PC-3 (cell line): ENCODE measurements around the gene NAB1. TPM values are rescaled to one million over a fixed set of nuclear protein-coding genes. Genes with fewer than 3 reads are reported as not detected.

Source experiments
- ATAC-seq: fragments of 200-7000 bp; cut with Tn5 transposase; 2 replicates; pipeline ENCODE4 v1.9.1; 2020; ENCODE audit warnings: mild to moderate bottlenecking, moderate library complexity
- BruUV-seq: library from RNA; stranded (reverse); fragments of 400-500 nt; replicated peaks from 2 replicates; lab custom pipeline; 2021; lab: Mats Ljungman, UMichigan
- CTCF ChIA-PET: fragments of 300-600 bp; sonication (Branson Sonifier 250); formaldehyde crosslinking; loops from one replicate; lab custom pipeline; 2022; ENCODE audit warnings: antibody characterized with exemption; lab: Charles Lee
- POLR2A ChIA-PET: fragments of 300-600 bp; sonication (Branson Sonifier 250); formaldehyde crosslinking; loops from one replicate; lab custom pipeline; 2022; ENCODE audit warnings: antibody characterized with exemption; ENCODE audit not compliant: unreplicated experiment; lab: Charles Lee
- DNase-seq: peaks from one replicate; pipeline ENCODE4 v3.0.0-alpha.2; 2015
- H2AFZ ChIP-seq: fragments of 300-600 bp; sonication (generic); 2 replicates; pipeline ENCODE4 v1.6.0; 2016; ENCODE audit warnings: antibody characterized with exemption, low read length
- H3F3A ChIP-seq: fragments of 300-600 bp; sonication (generic); one replicate; pipeline ENCODE4 v1.6.0; 2017; ENCODE audit warnings: antibody characterized with exemption, low read length, control low read depth, mild to moderate bottlenecking; ENCODE audit not compliant: unreplicated experiment
- H3K27ac ChIP-seq: fragments of 300-600 bp; sonication (generic); 2 replicates; pipeline ENCODE4 v1.5.1; 2016; ENCODE audit warnings: mild to moderate bottlenecking, low read length
- H3K27me3 ChIP-seq: fragments of 300-600 bp; sonication (generic); 2 replicates; pipeline ENCODE4 v1.6.1; 2016; ENCODE audit warnings: low read length, mixed read lengths
- H3K36me3 ChIP-seq: fragments of 300-600 bp; sonication (generic); 2 replicates; pipeline ENCODE4 v1.6.1; 2016; ENCODE audit warnings: low read depth, mixed run types, low read length, mixed read lengths
- H3K4me1 ChIP-seq: fragments of 300-600 bp; sonication (generic); 2 replicates; pipeline ENCODE4 v1.5.1; 2016; ENCODE audit warnings: low read length; ENCODE audit not compliant: insufficient read depth
- H3K4me2 ChIP-seq: fragments of 300-600 bp; sonication (generic); 2 replicates; pipeline ENCODE4 v1.6.0; 2016; ENCODE audit warnings: low read length
- H3K4me3 ChIP-seq: fragments of 300-600 bp; sonication (generic); 2 replicates; pipeline ENCODE4 v1.5.1; 2016; ENCODE audit warnings: mild to moderate bottlenecking, low read length, mixed read lengths
- H3K79me2 ChIP-seq: fragments of 300-600 bp; sonication (generic); 2 replicates; pipeline ENCODE4 v1.6.1; 2017; ENCODE audit warnings: low read length, mixed read lengths
- H3K9ac ChIP-seq: fragments of 300-600 bp; sonication (generic); 2 replicates; pipeline ENCODE4 v1.6.0; 2016; ENCODE audit warnings: mild to moderate bottlenecking, low read length
- H3K9me2 ChIP-seq: fragments of 300-600 bp; sonication (generic); replicated peaks from 2 replicates; pipeline ENCODE4 v1.6.1; 2016; ENCODE audit warnings: mixed run types, low read length, mixed read lengths
- H3K9me3 ChIP-seq: fragments of 300-600 bp; sonication (generic); 2 replicates; pipeline ENCODE4 v1.6.1; 2016; ENCODE audit warnings: low read length, mixed read lengths
- H4K20me1 ChIP-seq: fragments of 300-600 bp; sonication (generic); 2 replicates; pipeline ENCODE4 v1.6.1; 2016; ENCODE audit warnings: low read length, mixed read lengths
- CTCF ChIP-seq: fragments of 300-600 bp; sonication (generic); conservative IDR thresholded peaks from 2 replicates; pipeline ENCODE4 v1.5.1; 2017; ENCODE audit warnings: antibody characterized with exemption, low read depth, mild to moderate bottlenecking, low read length
- EZH2 ChIP-seq: fragments of 300-600 bp; sonication (generic); IDR thresholded peaks from one replicate; pipeline ENCODE4 v1.6.1; 2017; ENCODE audit warnings: antibody characterized with exemption, mild to moderate bottlenecking, low read length; ENCODE audit not compliant: unreplicated experiment
- EZH2phosphoT487 ChIP-seq: fragments of 300-600 bp; sonication (generic); IDR thresholded peaks from 2 replicates; pipeline ENCODE4 v1.6.1; 2018; ENCODE audit warnings: mild to moderate bottlenecking, antibody characterized with exemption, low read length, borderline replicate concordance
- intact Hi-C: fragments of 100-400 bp; cut with micrococcal nuclease; formaldehyde crosslinking; loops from 2 replicates; pipeline ENCODE4 v1.9.0; 2023
- total RNA-seq: library from RNA; depleted of rRNA; stranded (reverse); fragments of >200 nt; gene quantifications from 2 replicates; pipeline ENCODE4 v1.2.3, GENCODE V29; 2014

Gene NAB1
- total RNA-seq, 1 experiment from 2014 or later: 23.1 TPM

- CTCF ChIA-PET: no interaction called here
- no peaks in the 10 kb centered on the region for H3F3A ChIP-seq
- no TSS peak for BruUV-seq
- POLR2A ChIA-PET: no interaction called here
- intact Hi-C loops: no loop called here
- no peaks in the 10 kb centered on the region for H3K79me2 ChIP-seq
- no peak overlapping the region for H3K9ac ChIP-seq
- no peak overlapping the region for H3K27ac ChIP-seq
- H3K4me3 ChIP-seq: no peak overlapping the region
- H3K9me3 ChIP-seq: no peaks in the 10 kb centered on the region
- H3K4me1 ChIP-seq: no peaks in the 10 kb centered on the region
- no peaks in the 10 kb centered on the region for H3K36me3 ChIP-seq
- no peak for ATAC-seq
- no peaks in the 10 kb centered on the region for H3K9me2 ChIP-seq
- no peak for DNase-seq
- TF ChIP-seq CTCF (no peak), EZH2 (no peak), EZH2phosphoT487 (no peak)
- H3K27me3 ChIP-seq: no peaks in the 10 kb centered on the region
- no peak overlapping the region for H2AFZ ChIP-seq
- no peak overlapping the region for H3K4me2 ChIP-seq
- H4K20me1 ChIP-seq: no peaks in the 10 kb centered on the region
Measured at GRCh38 chr2:190696792-190697398, 48.0 kb downstream of the NAB1 start.

- Histone ChIP-seq H3K27ac (no peak overlapping the region), H3K9ac (no peak overlapping the region), H3K79me2 (no peaks in the 10 kb centered on the region), H3K9me2 (no peaks in the 10 kb centered on the region), H3K27me3 (no peaks in the 10 kb centered on the region), H3K9me3 (no peaks in the 10 kb centered on the region), H3K4me3 (no peak overlapping the region), H3F3A (no peaks in the 10 kb centered on the region), H3K4me2 (no peak overlapping the region), H3K36me3 (no peaks in the 10 kb centered on the region), H4K20me1 (no peaks in the 10 kb centered on the region), H3K4me1 (no peaks in the 10 kb centered on the region), H2AFZ (no peak overlapping the region)
- ATAC-seq (no peak), DNase-seq (no peak)
- ChIA-PET CTCF (no interaction called here), POLR2A (no interaction called here)
- BruUV-seq: no TSS peak
- intact Hi-C loops: no loop called here
- TF ChIP-seq EZH2 (no peak), EZH2phosphoT487 (no peak)
Measured at GRCh38 chr2:190697421-190697820, 48.5 kb downstream of the NAB1 start.

GRCh38 chr2:190698895-190699294 is 50.0 kb downstream of the NAB1 start:
- no peaks in the 10 kb centered on the region for H4K20me1 ChIP-seq
- H3K9ac ChIP-seq: no peak overlapping the region
- intact Hi-C loops: no loop called here
- no peaks in the 10 kb centered on the region for H3K9me3 ChIP-seq
- no peak overlapping the region for H3K4me2 ChIP-seq
- H3F3A ChIP-seq: no peaks in the 10 kb centered on the region
- H3K9me2 ChIP-seq: no peaks in the 10 kb centered on the region
- TF ChIP-seq EZH2phosphoT487 (no peak), CTCF (0 out of 2 replicates have a peak, but pooled peaks have one; percentile 16), EZH2 (no peak)
- no peaks in the 10 kb centered on the region for H3K36me3 ChIP-seq
- H2AFZ ChIP-seq: no peak overlapping the region
- no peak for ATAC-seq
- ChIA-PET POLR2A (no interaction called here), CTCF (no interaction called here)
- no peaks in the 10 kb centered on the region for H3K27me3 ChIP-seq
- DNase-seq: no peak
- no peaks in the 10 kb centered on the region for H3K4me1 ChIP-seq
- H3K4me3 ChIP-seq: no peak overlapping the region
- BruUV-seq: no TSS peak
- H3K79me2 ChIP-seq: no peaks in the 10 kb centered on the region
- H3K27ac ChIP-seq: no peak overlapping the region
